Upper lobe of left lung (tissue), 6 donors: Measurements from ENCODE around the gene KCNIP1. TPM values are rescaled to one million over a fixed set of nuclear protein-coding genes. Genes with fewer than 3 reads are reported as not detected.

Experiments used
- ATAC-seq, 2 donors: fragments of 200-7000 bp; cut with Tn5 transposase; one replicate each; pipeline ENCODE4 v1.9.1; 2022; ENCODE audit warnings: mild to moderate bottlenecking in 2 of 2, moderate library complexity in 2 of 2; ENCODE audit not compliant: low FRiP score in 2 of 2
- DNase-seq, 2 donors: peaks; one replicate each; pipeline ENCODE4 v3.0.0-alpha.2; 2019 to 2020
- H3K27ac ChIP-seq, 4 donors: fragments of 200-600 bp; sonication (generic); one replicate each; pipeline ENCODE4 v1.5.1; 2016 to 2019
- H3K27me3 ChIP-seq, 4 donors: fragments of 200-600 bp; sonication (generic); one replicate each; pipeline ENCODE4 v1.5.1; 2017 to 2019
- H3K36me3 ChIP-seq, 4 donors: fragments of 200-600 bp; sonication (generic); one replicate each; pipeline ENCODE4 v1.5.1; 2016 to 2019
- H3K4me1 ChIP-seq, 4 donors: fragments of 200-600 bp; sonication (generic); one replicate each; pipeline ENCODE4 v1.5.1; 2018 to 2019
- H3K4me3 ChIP-seq, 4 donors: fragments of 200-600 bp; sonication (generic); one replicate each; pipeline ENCODE4 v1.5.1; 2017 to 2019; ENCODE audit warnings: mild to moderate bottlenecking in 2 of 4, moderate library complexity in 1 of 4
- H3K9me3 ChIP-seq, 4 donors: fragments of 200-600 bp; sonication (generic); one replicate each; pipeline ENCODE4 v1.5.1; 2018 to 2019
- CTCF ChIP-seq, 6 experiments: fragments of 450-650 bp in 4 of 6; fragments of 200-600 bp in 2 of 6; sonication (generic) in 2 of 6; IDR thresholded peaks; one replicate each; pipeline ENCODE4 v1.5.1; 2016 to 2019; ENCODE audit warnings: antibody characterized with exemption in 6 of 6
- EP300 ChIP-seq, 4 donors: sonication (generic); formaldehyde crosslinking; IDR thresholded peaks; one replicate each; pipeline ENCODE4 v1.5.1; 2017; ENCODE audit warnings: antibody characterized with exemption in 4 of 4, control low read depth in 2 of 4
- POLR2A ChIP-seq, 4 donors: fragments of 450-650 bp; IDR thresholded peaks; one replicate each; pipeline ENCODE4 v1.5.1; 2016 to 2017; ENCODE audit warnings: antibody characterized with exemption in 4 of 4, mild to moderate bottlenecking in 2 of 4
- POLR2AphosphoS5 ChIP-seq, 2 donors: sonication (generic); formaldehyde crosslinking; IDR thresholded peaks; one replicate each; pipeline ENCODE4 v1.5.1; 2017; ENCODE audit warnings: antibody characterized with exemption in 2 of 2
- WGBS, 2 donors: methylation state at CpG; one replicate each; pipeline ENCODE4 v1.1.5; 2017 to 2018; 5-methylcytosine and 5-hydroxymethylcytosine counted together
- total RNA-seq, 6 donors: library from RNA; depleted of rRNA in 4 of 6; stranded (reverse); fragments of >200 nt in 4 of 6; gene quantifications; one replicate each; pipeline versions ENCODE4 v1.1.0 to v1.2.1, GENCODE V29; 2016 to 2021
- donor health status: DM: no; HTN: no; CAD: no; lungs with moderate emphysema.
- donor health status: DM: no; HTN: yes; CAD: no; lungs with severe emphysema.

KCNIP1 gene
- total RNA-seq, 6 donors from 2014 or later = 1.9 to 3.3 (median 2.9) TPM; not detected in 1

GRCh38 chr5:170551076-170551475 is 47.3 kb downstream of the KCNIP1 start:
- no peak for DNase-seq
- no peak for TF ChIP-seq POLR2AphosphoS5 (IDR thresholded peaks at IDR 0.05)
- no peak for TF ChIP-seq EP300 (IDR thresholded peaks at IDR 0.05)
- no peak for TF ChIP-seq POLR2A (IDR thresholded peaks at IDR 0.05)
- no peak for TF ChIP-seq CTCF (IDR thresholded peaks at IDR 0.05)
- H3K36me3 ChIP-seq = no peaks in the 10 kb centered on the region
- WGBS, 2 donors = 62 to 73% methylated on average over 4 of the region's 4 CpGs
- H3K4me1 ChIP-seq = peaks cover 3 to 18% (median 9%) of the 10 kb centered on the region in 4 donors
- H3K27ac ChIP-seq = no peak overlapping the region
- no peaks in the 10 kb centered on the region for H3K27me3 ChIP-seq
- peaks cover 0 to 5% (median 0%) of the 10 kb centered on the region in 4 donors for H3K9me3 ChIP-seq
- no peak for ATAC-seq
- no peak overlapping the region for H3K4me3 ChIP-seq

- Histone ChIP-seq H3K4me3 (no peak overlapping the region), H3K36me3 (no peaks in the 10 kb centered on the region), H3K4me1 (peaks cover 3 to 18% (median 9%) of the 10 kb centered on the region in 4 donors), H3K27ac (no peak overlapping the region), H3K9me3 (no peaks in the 10 kb centered on the region), H3K27me3 (no peaks in the 10 kb centered on the region)
- ATAC-seq (no peak), DNase-seq (no peak)
- WGBS, 2 donors = 92 to 97% methylated on average over 7 of the region's 7 CpGs
- TF ChIP-seq EP300 (IDR thresholded peaks at IDR 0.05) (no peak), POLR2A (IDR thresholded peaks at IDR 0.05) (no peak), POLR2AphosphoS5 (IDR thresholded peaks at IDR 0.05) (no peak), CTCF (IDR thresholded peaks at IDR 0.05) (no peak)
Measured at GRCh38 chr5:170551622-170552021, 47.8 kb downstream of the KCNIP1 start.

GRCh38 chr5:170552621-170553115 is 48.8 kb downstream of the KCNIP1 start:
- H3K27me3 ChIP-seq = no peaks in the 10 kb centered on the region
- 21% methylated on average over 8 to 12 of the region's 12 CpGs for WGBS, 2 donors
- no peaks in the 10 kb centered on the region for H3K9me3 ChIP-seq
- H3K36me3 ChIP-seq = no peaks in the 10 kb centered on the region
- H3K4me3 ChIP-seq = no peak overlapping the region
- ATAC-seq (peak; percentile 63 to 93), DNase-seq (peak in 1 of 2 donors; percentile 17)
- TF ChIP-seq POLR2AphosphoS5 (IDR thresholded peaks at IDR 0.05) (no peak), POLR2A (IDR thresholded peaks at IDR 0.05) (no peak), EP300 (IDR thresholded peaks at IDR 0.05) (no peak), CTCF (IDR thresholded peaks at IDR 0.05) (no peak)
- H3K27ac ChIP-seq = no peak overlapping the region
- H3K4me1 ChIP-seq = peaks cover 3 to 18% (median 9%) of the 10 kb centered on the region in 4 donors

- Histone ChIP-seq H3K9me3 (no peaks in the 10 kb centered on the region), H3K27me3 (no peaks in the 10 kb centered on the region), H3K36me3 (no peaks in the 10 kb centered on the region), H3K27ac (no peak overlapping the region), H3K4me3 (no peak overlapping the region), H3K4me1 (peaks cover 3 to 18% (median 9%) of the 10 kb centered on the region in 4 donors)
- 60 to 70% methylated on average over 4 of the region's 4 CpGs for WGBS, 2 donors
- ATAC-seq (no peak), DNase-seq (no peak)
- TF ChIP-seq POLR2A (IDR thresholded peaks at IDR 0.05) (no peak), POLR2AphosphoS5 (IDR thresholded peaks at IDR 0.05) (no peak)
Measured at GRCh38 chr5:170553218-170553617, 49.4 kb downstream of the KCNIP1 start.

GRCh38 chr5:170554521-170555267 is 50.9 kb downstream of the KCNIP1 start:
- no peaks in the 10 kb centered on the region for H3K9me3 ChIP-seq
- WGBS, 2 donors = 57 to 61% methylated on average over 15 to 18 of the region's 18 CpGs
- H3K27ac ChIP-seq = no peak overlapping the region
- no peaks in the 10 kb centered on the region for H3K36me3 ChIP-seq
- no peaks in the 10 kb centered on the region for H3K27me3 ChIP-seq
- H3K4me1 ChIP-seq = peaks cover 3 to 18% (median 9%) of the 10 kb centered on the region in 4 donors
- TF ChIP-seq POLR2AphosphoS5 (IDR thresholded peaks at IDR 0.05) = no peak
- no peak for TF ChIP-seq POLR2A (IDR thresholded peaks at IDR 0.05)
- no peak for TF ChIP-seq EP300 (IDR thresholded peaks at IDR 0.05)
- DNase-seq (no peak), ATAC-seq (peak in 1 of 2 donors; percentile 64)
- H3K4me3 ChIP-seq = no peak overlapping the region
